ENCODE results near the gene SLC35F4. TPM values are rescaled to one million over a fixed set of nuclear protein-coding genes. Genes with fewer than 3 reads are reported as not detected.

SLC35F4 gene
- total RNA-seq, 4 donors from 2014 or later = not detected

DNA sequence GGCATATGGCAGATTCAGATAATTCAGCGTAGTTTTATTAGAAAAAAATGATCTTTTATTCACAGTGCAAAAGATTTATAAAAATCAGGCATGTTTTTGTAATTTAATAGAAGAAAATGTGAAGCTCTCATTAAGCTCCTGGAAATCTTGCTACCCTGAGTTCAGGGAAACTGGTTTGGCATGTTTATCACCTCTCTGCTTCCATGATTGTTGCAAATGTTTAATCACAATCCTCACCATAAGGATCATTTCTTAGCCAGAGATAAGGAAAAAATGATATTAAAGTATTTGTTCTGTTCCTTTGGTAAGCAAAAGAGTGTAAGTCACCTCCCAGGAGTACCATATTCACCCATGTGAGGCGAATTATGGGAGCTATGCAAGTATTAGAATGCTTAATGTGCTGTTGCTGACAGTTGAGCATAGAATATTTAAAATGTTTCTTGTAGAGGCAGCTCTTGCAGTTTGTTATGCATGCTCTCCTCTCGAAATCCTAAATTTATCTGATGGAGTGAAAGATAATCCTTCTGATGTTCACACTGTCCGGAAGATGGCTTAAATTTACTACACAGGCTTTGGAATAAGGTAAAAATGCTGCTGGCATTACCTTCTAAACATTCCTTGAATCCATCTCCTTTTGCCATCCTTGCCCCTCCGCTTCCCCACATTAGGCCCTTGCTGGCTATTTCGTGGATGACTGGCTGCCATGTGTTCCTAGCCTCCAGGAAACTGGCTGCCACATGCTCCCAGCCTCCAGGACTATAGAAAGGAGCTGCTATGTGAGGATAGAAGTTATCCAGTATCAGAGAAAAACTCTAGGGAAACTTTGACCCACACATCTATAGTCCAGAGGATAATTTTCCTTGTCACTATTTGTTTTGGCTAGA, 256.5 kb downstream of the SLC35F4 start:
- H3K27me3 ChIP-seq = no peaks in the 10 kb centered on the region
- H3K9me3 ChIP-seq = no peaks in the 10 kb centered on the region
- H3K36me3 ChIP-seq = no peaks in the 10 kb centered on the region
- no peak for TF ChIP-seq POLR2A (IDR thresholded peaks at IDR 0.05)
- TF ChIP-seq, protein P1, sequence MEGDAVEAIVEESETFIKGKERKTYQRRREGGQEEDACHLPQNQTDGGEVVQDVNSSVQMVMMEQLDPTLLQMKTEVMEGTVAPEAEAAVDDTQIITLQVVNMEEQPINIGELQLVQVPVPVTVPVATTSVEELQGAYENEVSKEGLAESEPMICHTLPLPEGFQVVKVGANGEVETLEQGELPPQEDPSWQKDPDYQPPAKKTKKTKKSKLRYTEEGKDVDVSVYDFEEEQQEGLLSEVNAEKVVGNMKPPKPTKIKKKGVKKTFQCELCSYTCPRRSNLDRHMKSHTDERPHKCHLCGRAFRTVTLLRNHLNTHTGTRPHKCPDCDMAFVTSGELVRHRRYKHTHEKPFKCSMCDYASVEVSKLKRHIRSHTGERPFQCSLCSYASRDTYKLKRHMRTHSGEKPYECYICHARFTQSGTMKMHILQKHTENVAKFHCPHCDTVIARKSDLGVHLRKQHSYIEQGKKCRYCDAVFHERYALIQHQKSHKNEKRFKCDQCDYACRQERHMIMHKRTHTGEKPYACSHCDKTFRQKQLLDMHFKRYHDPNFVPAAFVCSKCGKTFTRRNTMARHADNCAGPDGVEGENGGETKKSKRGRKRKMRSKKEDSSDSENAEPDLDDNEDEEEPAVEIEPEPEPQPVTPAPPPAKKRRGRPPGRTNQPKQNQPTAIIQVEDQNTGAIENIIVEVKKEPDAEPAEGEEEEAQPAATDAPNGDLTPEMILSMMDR (IDR thresholded peaks at IDR 0.05 in 4 of 5, conservative IDR thresholded peaks at IDR 0.05 in 1 of 5) = no peak
- H3K27ac ChIP-seq = no peak overlapping the region
- H3K4me1 ChIP-seq = no peaks in the 10 kb centered on the region
- no peak for DNase-seq
- no peak overlapping the region for H3K4me3 ChIP-seq
- intact Hi-C loops (cut with DNase I; ENCODE audit: low total_unique reads) (no loop called here), in situ Hi-C loops (cut with MboI; ENCODE audit: low sequenced_read_pairs in 4 of 4) (no loop called here)
- no peak for ATAC-seq

DNA sequence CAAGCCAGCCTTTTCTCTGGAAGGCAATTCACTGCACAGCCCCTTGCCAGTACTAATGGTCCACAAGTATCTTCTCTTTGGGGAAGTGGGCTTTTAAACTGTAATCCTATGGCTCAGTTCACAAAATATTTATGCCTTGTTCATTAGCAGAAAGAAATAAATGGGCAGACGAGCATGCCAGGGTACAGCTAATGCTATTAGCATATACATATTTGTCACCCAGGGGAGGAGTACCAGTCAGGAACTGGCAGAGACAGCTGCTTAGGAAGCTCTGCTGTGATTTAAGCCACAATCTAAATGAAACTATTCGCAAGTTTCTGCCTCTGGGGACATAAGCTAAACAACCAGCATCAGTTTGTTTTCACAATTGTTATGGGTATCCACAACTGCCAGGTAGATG, 258.8 kb downstream of the SLC35F4 start:
- no peaks in the 10 kb centered on the region for H3K27me3 ChIP-seq
- H3K9me3 ChIP-seq = no peaks in the 10 kb centered on the region
- no peak overlapping the region for H3K27ac ChIP-seq
- no peak for DNase-seq
- H3K4me3 ChIP-seq = no peak overlapping the region
- TF ChIP-seq POLR2A (IDR thresholded peaks at IDR 0.05) = no peak
- TF ChIP-seq, protein P1 (IDR thresholded peaks at IDR 0.05 in 4 of 5, conservative IDR thresholded peaks at IDR 0.05 in 1 of 5) = no peak
- in situ Hi-C loops (cut with MboI; ENCODE audit: low sequenced_read_pairs in 4 of 4) (no loop called here), intact Hi-C loops (cut with DNase I; ENCODE audit: low total_unique reads) (no loop called here)
- no peak for ATAC-seq
- no peaks in the 10 kb centered on the region for H3K4me1 ChIP-seq
- H3K36me3 ChIP-seq = no peaks in the 10 kb centered on the region

DNA sequence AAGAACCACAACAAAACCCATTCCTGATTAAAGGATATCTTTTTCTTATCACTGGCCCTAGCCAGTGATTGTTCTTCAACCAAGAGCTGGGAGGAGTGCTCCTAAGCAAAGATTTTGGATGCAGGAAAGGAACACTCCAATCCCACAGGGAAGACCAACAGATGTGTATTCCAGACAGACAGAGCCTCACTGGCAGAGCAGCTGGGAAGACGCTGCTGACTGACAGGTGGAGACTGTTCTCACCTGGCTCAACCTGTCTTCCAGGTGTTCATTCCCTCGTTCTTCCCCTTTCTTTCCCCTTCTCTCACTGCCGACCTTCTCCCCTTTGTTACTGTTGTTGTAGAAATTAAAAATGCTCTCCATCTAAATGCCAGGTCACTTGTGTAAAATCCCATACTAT, 282.5 kb downstream of the SLC35F4 start:
- ATAC-seq = no peak
- no peak overlapping the region for H3K27ac ChIP-seq
- H3K4me3 ChIP-seq = no peak overlapping the region
- H3K9me3 ChIP-seq = no peaks in the 10 kb centered on the region
- intact Hi-C loops (cut with DNase I; ENCODE audit: low total_unique reads) = no loop called here
- TF ChIP-seq POLR2A (IDR thresholded peaks at IDR 0.05) = no peak
- TF ChIP-seq, protein P1 (IDR thresholded peaks at IDR 0.05 in 4 of 5, conservative IDR thresholded peaks at IDR 0.05 in 1 of 5) = no peak
- H3K27me3 ChIP-seq = no peaks in the 10 kb centered on the region
- DNase-seq = no peak
- H3K36me3 ChIP-seq = no peaks in the 10 kb centered on the region
- in situ Hi-C loops (cut with MboI; ENCODE audit: low sequenced_read_pairs in 4 of 4) = no loop called here
- no peaks in the 10 kb centered on the region for H3K4me1 ChIP-seq

DNA sequence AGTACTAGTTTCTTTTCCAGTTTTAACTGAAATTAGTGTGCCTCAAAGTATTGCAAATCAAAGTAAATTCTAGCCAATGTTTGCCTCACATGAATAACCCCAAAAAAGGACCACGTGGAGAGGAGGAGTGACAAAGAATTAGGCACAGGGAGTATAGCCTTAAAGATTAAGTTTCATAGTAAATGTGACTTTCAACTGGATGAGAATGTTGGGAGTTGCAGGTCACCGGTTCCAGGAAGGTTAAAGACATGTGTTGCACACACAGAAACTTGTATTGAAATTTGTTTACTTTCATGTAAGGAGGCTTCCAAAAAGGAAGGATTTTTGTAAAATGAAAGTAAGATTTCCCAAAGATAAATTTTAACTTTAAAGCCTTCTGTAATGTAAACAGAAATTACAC, 283.1 kb downstream of the SLC35F4 start:
- H3K27ac ChIP-seq = no peak overlapping the region

More for the DNA sequence above, 283.1 kb downstream of the SLC35F4 start:
- DNase-seq = no peak
- in situ Hi-C loops (cut with MboI; ENCODE audit: low sequenced_read_pairs in 4 of 4) (no loop called here), intact Hi-C loops (cut with DNase I; ENCODE audit: low total_unique reads) (no loop called here)
- TF ChIP-seq POLR2A (IDR thresholded peaks at IDR 0.05) = no peak
- TF ChIP-seq, protein P1 (IDR thresholded peaks at IDR 0.05 in 4 of 5, conservative IDR thresholded peaks at IDR 0.05 in 1 of 5) = no peak
- Histone ChIP-seq H3K9me3 (no peaks in the 10 kb centered on the region), H3K4me1 (no peaks in the 10 kb centered on the region), H3K36me3 (no peaks in the 10 kb centered on the region), H3K4me3 (no peak overlapping the region), H3K27me3 (no peaks in the 10 kb centered on the region)
- ATAC-seq = no peak
